Occipital lobe (tissue), 2 donors: ENCODE measurements around the gene TRIM37. TPM values are rescaled to one million over a fixed set of nuclear protein-coding genes. Genes with fewer than 3 reads are reported as not detected.
"Not testable (repeated sequence)": the region's sequence is repeated elsewhere in the genome, so short reads cannot be mapped to it uniquely, and the experiment has no call there.

Source experiments
- DNase-seq: peaks from one replicate; lab custom pipeline; 2025; lab: John Stamatoyannopoulos, UW
- total RNA-seq: library from RNA; depleted of rRNA; stranded (reverse); fragments of >200 nt; gene quantifications from one replicate; pipeline ENCODE4 v1.2.3, GENCODE V29; 2014

Gene TRIM37
- total RNA-seq, 1 donor from 2014 or later, result 114 TPM

DNA sequence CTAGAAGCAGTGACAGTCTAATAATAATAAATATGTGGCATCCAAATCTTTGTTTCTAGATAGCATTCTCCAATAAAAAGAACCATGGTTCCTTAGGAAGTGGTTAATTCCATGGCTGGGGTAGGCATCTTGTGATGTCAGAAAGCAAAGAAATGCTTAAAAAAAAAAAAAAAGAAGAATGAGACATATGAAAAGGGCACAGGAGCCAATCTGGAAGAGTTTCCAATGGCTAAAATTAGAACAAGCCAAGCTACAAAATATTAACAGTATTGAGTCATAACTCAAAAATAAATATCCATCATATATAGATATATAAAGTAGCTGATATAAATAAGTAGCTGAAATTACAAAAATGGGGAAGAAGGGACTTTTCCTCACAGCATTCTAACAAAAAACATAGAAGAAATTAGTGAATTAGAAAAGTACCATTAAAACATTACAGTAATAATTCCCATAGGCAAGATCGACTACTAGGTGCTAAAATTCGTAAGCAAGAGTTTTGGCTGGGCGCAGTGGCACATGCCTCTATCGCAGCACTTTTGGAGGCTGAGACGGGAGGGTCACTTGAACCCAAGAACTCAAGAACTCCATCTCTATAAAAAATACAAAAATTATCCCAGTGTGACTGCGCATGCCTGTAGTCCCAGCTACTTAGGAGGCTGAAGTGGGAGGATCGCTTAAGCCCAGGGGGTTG is 111.3 kb downstream of the TRIM37 start:
- no peak for DNase-seq

DNA sequence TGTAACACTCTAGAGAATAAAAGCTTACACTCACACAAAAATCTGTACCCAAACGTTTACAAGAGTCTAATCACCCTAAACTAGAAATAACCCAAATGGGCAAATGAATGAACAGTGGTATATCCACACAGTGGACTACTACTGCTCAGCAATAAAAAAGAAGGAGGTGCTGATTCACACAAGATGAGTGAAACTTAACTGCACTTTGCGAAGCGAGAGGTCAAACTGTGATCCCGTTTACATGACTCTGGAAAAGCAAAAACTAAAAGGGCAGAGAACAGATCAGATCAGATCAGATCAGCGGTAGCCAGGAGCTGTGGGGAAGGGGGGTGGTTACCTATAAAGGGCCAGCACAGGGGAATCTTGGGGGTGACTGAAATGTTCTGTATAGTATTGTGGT is 113.4 kb downstream of the TRIM37 start:
- DNase-seq, result no peak

DNA sequence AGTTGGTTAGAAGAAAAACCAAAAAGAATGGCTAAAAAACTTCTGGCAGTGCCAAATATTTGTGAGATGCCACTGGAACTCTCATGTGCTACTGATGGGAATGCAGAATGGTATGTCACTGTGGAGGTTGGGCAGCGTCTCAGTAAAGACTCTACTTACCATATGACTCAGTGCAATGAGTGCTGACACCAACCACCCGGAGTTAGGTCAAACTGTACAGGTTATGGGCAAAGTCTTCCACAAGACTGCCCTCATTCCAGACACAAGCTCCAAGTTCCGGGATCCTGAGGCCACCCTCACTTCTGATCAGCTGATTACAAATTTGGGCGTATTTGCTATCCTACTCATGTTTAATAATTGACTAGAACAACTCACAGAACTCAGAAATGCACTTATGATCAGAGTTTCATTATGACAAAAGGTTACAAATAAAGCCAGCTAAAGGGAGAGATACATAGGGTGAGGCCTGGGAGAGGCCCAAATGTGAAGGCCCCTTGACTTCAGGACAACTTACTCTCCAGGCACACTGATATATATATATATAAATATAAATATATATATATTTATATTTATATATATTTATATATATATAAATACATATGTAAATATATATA is 114.9 kb downstream of the TRIM37 start:
- DNase-seq, result no peak

DNA sequence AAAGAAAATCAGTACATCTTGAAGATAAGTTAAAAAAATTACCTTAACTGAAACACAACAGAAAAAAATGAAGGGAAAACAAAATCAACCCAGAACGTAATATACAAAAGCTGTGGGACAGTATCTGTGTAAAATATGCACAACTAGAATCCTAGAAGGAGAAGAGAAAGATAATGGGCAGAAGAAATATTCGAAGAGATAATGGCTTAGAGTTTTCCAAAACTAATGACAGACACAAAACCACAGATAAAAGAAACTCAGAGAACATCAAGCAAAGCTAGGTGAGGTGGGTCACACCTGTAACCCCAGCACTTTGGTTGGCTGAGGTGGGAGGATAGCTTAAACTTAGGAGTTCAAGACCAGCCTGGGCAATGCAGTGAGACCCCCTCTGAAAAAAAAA is 117.1 kb downstream of the TRIM37 start:
- DNase-seq, result no peak

DNA sequence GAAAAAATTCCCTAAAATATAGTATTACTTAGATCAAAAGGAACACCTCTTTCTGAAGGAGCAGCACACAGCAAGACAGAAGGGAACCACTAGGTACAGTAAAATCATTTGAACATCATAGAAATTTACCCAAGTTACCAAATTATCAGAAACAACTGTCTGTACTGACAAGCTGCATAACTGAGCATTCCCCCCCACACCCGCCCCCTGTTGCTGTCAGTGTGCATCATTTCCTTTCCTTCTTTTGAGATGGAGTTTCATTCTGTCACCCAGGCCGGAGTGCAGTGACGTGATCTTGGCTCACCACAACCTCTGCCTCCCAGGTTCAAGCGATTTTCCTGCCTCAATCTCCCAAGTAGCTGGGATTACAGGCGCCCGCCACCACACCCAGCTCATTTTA is 120.7 kb downstream of the TRIM37 start:
- DNase-seq, result no peak

DNA sequence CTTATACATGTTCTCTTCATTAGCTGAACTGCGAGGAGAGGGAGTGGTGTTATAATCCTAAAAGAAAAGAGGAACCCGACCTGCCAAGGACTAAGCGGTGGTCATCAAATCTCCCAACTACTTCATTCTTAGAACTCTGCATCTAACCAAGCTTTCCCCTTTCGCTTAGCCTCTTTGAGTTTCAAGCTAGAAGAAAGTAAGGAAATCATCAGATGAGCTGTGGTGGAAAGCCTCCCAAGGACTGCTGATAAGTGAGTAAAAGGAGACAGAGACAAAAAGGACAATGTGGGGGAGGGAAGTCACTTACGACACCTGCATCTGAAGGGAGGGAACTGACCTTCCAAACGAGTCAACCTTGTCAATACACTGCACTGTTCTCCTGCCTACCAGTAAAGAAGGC is 121.3 kb downstream of the TRIM37 start:
- DNase-seq, result no peak

DNA sequence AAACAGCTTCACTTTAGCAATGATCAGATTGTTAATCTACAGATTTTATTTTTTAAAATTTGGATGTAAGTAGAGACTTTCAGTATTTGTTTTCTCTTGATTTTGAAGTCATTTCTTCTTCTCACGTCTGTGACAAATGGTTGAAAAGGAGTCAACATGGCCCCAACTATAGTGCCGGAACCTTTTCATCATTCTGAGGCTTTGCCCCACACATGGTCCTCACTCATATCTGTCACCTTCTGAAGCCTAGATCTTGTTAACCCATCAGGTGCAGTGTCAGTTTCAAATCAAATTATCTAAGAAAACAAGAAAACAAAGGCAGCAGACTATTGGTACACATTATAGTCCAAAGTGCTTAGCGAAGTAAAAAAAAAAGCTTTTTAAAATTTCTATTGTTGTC is 124.1 kb downstream of the TRIM37 start:
- no peak for DNase-seq

DNA sequence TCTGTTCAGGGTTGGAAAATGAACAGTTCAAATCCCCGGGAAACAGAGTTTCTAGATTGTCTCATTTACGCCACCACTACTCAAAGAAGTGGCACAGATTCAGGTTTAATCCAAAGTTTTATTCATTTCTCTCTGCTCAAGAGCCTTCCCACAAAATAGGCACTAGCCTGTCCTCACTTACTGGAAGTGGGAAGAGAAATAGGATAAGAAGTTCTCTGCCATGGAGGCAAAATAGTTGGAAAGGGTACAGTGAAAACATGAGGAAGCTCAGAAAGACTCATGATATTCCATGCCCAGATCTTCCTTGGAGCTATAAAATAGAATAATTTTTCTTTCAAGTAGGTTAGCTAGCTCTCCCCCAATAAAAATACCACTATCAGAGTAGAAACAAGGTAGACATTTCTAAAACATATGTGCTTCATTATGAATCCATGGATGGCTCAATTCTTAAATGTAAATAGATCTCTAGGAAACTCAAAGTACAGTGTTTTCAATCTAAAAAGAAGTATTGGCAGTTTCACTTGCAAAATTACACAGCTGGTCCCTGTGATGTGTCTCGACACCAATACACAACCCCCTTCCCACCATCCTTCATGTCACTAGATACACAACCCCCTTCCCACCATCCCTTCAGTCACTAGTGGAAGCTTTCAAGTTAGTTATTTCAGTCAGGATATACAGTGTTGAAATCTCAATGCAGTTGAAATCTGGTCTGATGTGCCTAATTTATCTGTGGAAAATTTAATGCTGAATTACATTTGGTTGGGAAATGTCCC is 125.8 kb downstream of the TRIM37 start:
- no peak for DNase-seq

DNA sequence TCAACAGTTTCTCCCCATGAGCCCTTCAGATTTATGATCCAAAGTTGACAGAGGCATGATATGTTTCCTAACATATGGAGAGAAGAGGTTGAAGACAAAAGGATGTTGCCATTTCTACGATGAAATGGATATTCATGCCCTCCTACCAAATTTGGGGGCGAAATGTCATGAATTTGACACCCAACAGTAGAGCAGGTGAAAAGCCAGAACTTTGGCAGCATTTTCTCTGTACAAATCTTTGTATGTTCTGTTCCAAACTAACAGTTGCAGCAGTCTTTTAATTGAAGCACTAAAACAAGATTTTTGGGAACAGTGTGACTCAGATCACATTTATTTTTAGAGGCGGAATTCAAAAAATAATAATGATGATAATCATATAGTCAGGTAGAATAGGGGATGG is 130.1 kb downstream of the TRIM37 start:
- no peak for DNase-seq

DNA sequence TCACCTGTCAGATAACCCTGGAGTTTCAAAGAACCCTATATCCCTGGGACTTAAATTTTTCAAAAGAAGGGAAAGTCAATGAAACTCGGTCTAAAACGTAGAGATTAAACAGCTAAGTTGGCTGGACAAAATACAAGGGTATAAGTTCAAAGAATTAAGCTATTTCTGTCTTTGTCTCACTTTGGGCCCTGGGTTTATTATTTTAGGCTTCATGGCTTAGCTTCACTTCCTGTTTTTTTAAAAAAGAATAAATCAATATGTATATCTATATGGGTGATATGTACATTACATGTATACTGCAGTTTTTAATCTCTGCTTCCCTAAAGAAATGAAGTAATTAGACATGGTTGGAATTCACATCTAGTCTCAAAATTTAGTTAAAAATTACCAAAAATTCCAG is 132.3 kb downstream of the TRIM37 start:
- no peak for DNase-seq

DNA sequence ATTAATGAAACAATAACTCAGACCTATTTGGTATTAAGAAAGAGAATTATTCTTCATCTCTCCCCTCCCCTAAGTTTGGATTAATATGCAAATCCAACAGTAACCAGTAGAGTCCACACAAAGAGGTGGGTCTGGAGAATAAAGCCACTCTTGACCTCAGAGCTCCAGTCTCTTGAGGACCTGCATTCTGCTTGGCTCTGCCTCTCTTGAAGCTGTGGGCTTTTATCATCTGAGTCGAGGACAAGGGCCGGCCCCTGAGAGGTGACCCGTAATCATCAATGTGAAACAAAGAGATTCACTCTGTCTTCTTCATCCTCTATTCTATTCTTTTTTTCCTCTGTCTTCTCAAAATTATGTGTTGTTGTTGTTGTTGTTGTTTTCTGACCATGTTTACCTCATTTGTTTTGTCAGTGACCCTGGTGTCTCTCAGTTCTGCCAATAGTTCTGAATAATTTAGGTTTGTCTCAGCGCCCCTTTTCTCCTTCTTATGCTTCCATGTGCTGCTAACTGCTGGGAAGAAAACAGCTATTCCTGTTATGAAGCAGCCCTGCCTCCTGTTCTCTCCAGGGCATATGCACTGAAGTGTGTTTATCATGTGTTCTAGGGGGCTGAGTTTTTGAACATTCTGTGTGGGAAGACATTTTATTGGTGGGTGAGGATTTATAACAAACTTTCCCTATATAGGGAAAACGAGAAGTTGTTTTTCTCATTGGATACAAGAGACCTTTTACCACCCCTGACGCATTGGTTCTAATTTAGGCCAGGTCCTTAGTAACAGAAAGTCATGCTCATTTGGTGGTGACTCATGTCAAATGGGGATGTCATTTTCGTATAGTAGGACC is 135.8 kb downstream of the TRIM37 start:
- DNase-seq, result no peak

DNA sequence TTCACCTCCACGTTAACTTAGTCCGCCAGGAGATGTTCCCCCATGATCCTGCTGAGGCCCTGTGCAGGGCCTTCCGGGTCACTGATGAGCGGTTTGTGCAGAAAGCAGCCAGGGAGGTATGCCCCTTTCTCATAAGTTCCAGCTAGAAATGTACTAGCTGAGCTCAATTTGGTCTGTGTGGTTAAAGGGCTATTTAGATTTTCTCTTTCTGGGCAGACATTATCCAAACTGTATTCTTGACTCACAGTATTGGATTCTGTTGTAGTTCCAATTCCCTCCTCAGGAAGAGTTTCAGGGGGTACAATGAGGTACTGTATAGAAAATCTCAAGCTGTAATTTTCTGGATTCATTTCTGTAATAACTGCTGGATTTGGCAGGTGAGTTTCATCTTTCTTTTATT is 137.1 kb downstream of the TRIM37 start:
- DNase-seq, result no peak

DNA sequence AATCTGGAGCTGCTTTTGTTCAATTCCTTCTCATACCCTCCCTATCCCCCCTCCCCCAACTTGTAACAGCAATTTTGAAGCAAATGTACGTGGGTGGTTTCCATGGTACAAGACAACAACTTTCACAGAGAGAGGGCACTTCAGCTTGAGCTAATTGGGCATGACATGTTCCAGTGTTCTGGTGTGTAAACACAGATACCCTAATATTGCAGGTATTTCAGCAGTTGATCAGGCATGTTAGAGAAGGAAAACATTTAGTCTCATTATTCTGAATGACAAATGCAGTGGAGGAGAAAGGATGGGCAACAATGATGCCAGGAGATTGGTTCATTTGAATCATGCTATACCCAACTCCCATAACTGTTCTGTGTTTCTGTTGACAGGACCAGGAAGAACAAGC is 137.5 kb downstream of the TRIM37 start:
- DNase-seq, result no peak

DNA sequence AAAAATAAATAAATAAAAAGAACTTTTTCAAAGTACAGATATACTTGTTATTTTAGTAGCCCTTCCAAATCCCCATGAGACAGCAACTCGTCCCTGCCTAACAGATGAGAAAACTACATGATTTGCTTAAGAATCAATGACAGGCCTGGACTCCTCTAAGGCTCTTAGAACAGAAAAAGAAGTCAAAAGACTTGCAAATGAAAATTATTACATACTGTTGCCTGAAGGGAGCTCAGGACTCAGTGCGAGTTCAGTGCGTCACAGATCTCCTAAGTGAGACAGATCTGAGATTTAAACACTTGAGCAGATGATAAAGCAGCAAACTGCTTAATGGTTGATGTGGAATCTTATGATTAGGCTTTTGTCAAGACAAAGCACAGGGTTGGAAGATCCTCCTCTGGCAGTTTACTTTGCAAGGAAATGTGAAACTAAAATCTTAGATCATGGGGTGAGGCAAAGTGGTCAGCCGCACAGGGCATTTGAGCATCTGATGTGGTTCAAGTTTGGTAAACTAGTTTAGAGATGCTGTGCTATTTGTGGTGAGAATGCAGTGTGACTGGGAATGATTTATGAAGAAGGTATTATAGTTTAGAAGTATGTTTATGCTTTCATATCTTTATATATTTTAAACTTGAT is 138.1 kb downstream of the TRIM37 start:
- no peak for DNase-seq

DNA sequence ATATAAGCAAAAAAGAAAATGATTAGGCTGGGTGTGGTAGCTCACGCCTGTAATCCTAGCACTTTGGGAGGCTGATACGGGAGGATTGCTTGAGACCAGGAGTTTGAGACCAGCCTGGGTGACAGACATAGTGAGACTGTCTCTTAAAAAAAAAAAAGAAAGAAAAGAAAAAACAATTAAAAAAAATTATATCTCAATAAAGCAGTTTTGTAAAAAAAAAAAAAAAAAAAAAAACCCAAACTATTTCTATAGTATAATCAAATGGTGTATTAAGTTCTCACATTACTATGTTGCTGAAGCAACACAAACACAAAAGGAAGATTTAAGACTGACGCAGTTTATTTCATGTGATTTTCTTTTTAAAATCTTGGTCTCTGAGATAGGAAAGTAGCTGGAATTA is 140.5 kb downstream of the TRIM37 start:
- no peak for DNase-seq

DNA sequence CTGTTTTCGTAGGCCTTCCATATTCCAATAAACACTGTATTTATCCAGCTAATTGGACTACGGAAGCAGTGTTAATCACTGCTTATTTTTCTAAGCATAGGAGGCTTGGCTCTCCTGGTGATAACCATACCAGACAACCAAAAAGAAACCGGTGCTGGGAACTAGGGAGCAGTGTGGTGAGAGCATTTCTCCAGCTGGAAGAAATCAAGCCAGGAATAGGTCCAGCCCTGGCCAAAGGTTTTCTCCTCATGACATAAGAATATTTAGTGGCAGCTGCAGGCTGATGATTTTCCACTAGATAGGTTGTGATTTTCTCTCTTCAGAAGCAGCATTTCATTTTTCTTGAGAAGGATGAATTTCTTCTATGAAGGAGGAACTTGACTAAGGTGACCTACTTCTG is 141.5 kb downstream of the TRIM37 start:
- DNase-seq, result no peak

DNA sequence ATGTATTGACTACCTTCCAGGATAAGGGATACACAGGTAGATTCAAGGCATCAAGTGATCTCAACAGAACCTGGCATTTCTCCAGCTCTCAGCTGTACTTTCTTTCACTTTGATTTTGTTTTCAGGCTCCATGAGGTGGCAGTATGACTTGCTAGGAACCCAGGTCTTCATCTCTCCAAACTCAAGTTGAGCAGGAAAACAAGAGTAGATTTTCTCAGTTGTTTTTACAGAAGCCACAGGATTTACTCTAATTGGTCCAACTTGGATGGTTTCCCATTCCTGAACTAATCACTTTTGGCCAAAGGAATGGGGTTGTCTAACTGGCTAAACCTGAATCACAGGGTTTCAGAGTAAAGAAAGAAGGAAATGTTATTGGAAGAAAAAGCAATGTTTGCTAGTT is 146.6 kb downstream of the TRIM37 start:
- DNase-seq, result no peak

DNA sequence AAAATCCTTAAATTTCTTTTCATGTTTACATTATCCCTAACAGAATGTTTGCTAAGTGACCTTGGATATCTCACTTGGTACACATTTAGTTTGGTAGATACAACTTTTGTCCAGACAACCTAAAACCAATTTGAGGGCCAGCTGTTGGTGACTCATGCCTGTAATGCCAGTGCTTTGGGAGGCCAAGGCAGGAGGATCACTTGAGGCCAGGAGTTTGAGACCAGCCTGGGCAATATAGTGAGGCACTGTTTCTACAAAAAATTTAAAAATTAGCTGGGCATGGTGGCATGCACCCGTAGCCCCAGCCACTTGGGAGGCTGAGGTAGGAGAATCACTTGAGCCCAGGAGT is 149.0 kb downstream of the TRIM37 start:
- DNase-seq, result not testable (repeated sequence)

DNA sequence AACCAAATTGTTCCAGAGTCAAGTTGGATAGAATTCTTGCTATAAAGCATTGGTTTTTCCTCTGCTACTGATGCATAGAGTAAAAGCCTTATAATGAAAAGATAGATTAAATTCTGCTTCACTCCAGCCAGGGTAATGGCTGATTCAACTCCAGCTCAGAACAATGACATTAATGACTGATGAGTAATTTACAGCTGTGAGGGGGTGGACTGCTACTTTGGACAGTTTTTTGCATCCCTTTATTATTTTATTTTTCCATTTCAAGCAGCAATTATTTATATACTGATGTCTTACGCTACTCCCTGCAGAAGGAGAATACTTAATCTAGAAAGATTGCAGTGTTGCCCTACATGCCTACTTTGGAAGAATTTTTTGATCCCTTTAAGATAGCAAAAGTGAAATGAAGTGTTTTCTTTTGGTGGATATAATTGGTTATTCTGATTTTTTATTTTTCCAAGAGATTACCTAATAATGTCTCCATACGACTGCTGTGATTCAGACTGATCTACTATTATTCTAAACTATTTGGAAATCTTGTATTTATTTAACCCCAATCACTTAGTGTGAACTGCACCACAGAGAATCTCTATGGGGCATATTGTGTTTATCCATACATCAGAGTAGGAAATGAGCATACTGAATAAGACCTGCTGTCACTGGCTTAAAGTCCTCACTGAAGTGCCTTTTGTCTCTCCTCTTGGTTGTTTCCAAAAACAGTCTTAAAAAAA is 149.5 kb downstream of the TRIM37 start:
- DNase-seq, result no peak

DNA sequence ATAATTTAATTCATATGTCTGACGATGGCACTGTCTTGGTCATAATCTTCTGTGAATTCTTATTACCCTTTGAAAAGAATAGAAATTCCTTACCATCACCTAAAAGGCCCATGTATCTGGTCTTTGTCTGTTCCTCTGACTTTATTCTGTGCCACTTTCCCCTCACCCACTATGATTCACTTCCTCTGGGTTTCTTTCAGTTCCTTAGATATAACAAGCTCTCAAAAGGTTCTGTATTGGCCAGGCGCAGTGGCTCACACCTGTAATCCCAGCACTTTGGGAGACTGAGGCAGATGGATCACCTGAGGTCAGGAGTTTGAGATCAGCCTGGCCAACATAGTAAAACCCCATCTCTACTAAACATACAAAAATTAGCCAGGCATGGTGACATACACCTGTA is 152.3 kb downstream of the TRIM37 start:
- not testable (repeated sequence) for DNase-seq

DNA sequence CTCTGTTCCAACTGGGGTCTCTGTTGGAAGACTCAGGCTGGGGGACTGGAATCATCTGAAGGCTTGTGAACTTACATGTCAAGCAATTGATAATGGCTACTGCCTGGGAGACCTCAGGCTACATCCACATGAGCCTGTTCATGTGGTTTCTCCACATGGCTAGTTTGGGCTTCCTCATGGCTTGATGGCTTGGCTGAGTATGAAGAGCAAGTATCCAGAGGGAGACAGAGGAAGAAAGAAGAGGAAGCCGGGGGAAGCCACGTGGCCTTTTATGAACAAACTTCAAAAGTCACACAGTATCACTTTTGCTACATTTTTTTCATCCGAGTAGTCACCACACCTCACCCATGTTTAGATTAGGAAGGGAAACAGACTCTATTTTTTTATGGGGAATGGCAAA is 158.9 kb downstream of the TRIM37 start:
- no peak for DNase-seq
